ENCODE measurements around the gene CHGA. TPM values are rescaled to one million over a fixed set of nuclear protein-coding genes. Genes with fewer than 3 reads are reported as not detected.

Gene CHGA
- polyA plus RNA-seq, 4 donors, result 20.4 to 1,234 (median 106) TPM

DNA sequence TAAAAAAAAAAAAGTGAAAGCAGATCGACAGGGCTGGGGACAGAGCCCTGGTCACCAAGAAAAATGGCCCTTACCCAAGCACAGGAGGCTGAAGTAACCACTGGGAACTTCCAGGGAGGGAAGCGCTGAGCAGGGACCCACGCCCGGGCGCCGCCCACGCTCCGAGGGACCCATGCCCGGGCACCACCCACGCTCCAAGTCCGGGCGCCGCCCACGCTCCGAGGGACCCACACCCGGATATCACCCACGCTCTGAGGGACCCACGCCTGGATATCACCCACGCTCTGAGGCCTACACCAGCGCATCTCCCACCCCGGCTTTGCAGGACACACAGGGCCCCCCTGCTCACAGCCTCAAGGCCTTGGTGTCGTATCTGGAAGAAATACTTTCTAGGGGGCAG is 25.7 kb downstream of the CHGA start:
- WGBS, 3 donors, result 88 to 92% (median 91%) methylated on average over 22 of the region's 22 CpGs
- no peak overlapping the region for H3K27ac ChIP-seq (ENCODE audit: low read depth in 1 of 3, low read length in 2 of 3)
- FAIRE-seq (no peak), DNase-seq (no peak)
- H3K4me1 ChIP-seq (ENCODE audit: control insufficient read depth in 3 of 3, insufficient read depth in 2 of 3, low read depth in 1 of 3, low read length in 2 of 3), result no peaks in the 10 kb centered on the region
- no peak overlapping the region for H3K4me3 ChIP-seq (ENCODE audit: low read depth in 1 of 3, low read length in 3 of 3)
- no peaks in the 10 kb centered on the region for H3K9me3 ChIP-seq (ENCODE audit: control insufficient read depth in 2 of 2, insufficient read depth in 1 of 2, low read depth in 1 of 2, low read length in 1 of 2)
- peaks cover 17 to 100% (median 24%) of the 10 kb centered on the region in 3 donors for H3K36me3 ChIP-seq (ENCODE audit: control insufficient read depth in 3 of 3, insufficient read depth in 2 of 3, low read depth in 1 of 3, low read length in 3 of 3)
- no peaks in the 10 kb centered on the region for H3K27me3 ChIP-seq (ENCODE audit: control insufficient read depth in 3 of 3, insufficient read depth in 3 of 3, low read length in 3 of 3)

DNA sequence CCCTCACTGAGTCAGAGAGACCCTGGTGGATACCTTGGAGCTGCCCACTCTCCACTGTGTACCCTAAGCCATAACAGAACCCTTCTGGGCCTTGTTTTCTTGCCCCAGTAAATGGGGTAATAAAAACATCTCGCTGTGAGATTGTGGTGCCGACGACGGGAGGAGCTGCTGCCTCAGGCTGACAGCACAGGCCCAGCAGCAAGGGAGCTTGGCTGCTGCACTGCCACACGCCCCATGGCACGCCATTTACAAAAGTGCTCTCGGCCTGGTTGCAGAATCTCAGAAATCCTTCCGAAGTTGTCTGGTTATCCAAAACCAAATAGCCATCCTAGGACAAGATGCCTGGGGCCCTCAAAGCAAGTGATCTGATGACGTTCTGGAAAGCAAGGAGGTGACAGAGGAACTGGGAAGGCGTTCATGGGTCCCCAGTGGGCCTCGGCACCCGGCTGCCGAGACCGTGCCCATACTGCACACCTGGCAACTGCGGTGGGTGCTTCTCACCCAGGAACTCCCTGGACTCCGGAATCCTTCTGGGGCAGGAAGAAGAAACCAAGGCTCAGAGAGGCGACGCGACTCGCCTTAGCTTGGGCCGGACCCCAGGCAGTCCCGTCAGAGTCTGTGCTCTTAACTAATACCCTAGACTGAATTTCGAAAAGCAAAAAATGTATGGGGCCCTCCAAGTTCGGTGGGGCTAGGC is 26.7 kb downstream of the CHGA start:
- Histone ChIP-seq H3K4me1 (ENCODE audit: control insufficient read depth in 3 of 3, insufficient read depth in 2 of 3, low read depth in 1 of 3, low read length in 2 of 3) (no peaks in the 10 kb centered on the region), H3K27me3 (ENCODE audit: control insufficient read depth in 3 of 3, insufficient read depth in 3 of 3, low read length in 3 of 3) (no peaks in the 10 kb centered on the region), H3K36me3 (ENCODE audit: control insufficient read depth in 3 of 3, insufficient read depth in 2 of 3, low read depth in 1 of 3, low read length in 3 of 3) (peaks cover 14 to 100% (median 17%) of the 10 kb centered on the region in 3 donors), H3K9me3 (ENCODE audit: control insufficient read depth in 2 of 2, insufficient read depth in 1 of 2, low read depth in 1 of 2, low read length in 1 of 2) (no peaks in the 10 kb centered on the region), H3K27ac (ENCODE audit: low read depth in 1 of 3, low read length in 2 of 3) (no peak overlapping the region), H3K4me3 (ENCODE audit: low read depth in 1 of 3, low read length in 3 of 3) (no peak overlapping the region)
- 95 to 98% (median 95%) methylated on average over 24 of the region's 24 CpGs for WGBS, 3 donors
- DNase-seq (no peak), FAIRE-seq (no peak)

DNA sequence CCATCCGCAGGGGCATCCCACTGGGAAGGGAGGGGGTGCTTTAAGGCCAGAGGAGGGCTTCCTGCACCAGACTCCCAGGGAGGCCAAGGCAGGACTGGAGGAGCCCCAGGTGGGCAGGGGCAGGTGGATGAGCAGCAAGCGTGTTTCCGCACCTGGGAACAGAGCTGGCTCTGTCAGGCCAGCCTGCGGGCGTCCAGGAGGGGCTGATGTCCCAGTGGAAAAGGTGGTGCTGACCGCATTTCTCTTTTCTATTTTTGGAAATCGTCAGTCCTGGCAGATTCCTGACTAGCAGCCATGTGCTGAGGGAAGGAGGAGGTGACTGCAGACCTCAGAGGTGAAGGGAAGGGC is 27.2 kb downstream of the CHGA start:
- Histone ChIP-seq H3K4me3 (ENCODE audit: low read depth in 1 of 3, low read length in 3 of 3) (no peak overlapping the region), H3K27ac (ENCODE audit: low read depth in 1 of 3, low read length in 2 of 3) (no peak overlapping the region), H3K4me1 (ENCODE audit: control insufficient read depth in 3 of 3, insufficient read depth in 2 of 3, low read depth in 1 of 3, low read length in 2 of 3) (no peaks in the 10 kb centered on the region), H3K9me3 (ENCODE audit: control insufficient read depth in 2 of 2, insufficient read depth in 1 of 2, low read depth in 1 of 2, low read length in 1 of 2) (no peaks in the 10 kb centered on the region), H3K36me3 (ENCODE audit: control insufficient read depth in 3 of 3, insufficient read depth in 2 of 3, low read depth in 1 of 3, low read length in 3 of 3) (peaks cover 9 to 100% (median 13%) of the 10 kb centered on the region in 3 donors), H3K27me3 (ENCODE audit: control insufficient read depth in 3 of 3, insufficient read depth in 3 of 3, low read length in 3 of 3) (no peaks in the 10 kb centered on the region)
- FAIRE-seq (no peak), DNase-seq (no peak)
- WGBS, 3 donors, result 88 to 97% (median 89%) methylated on average over 7 of the region's 7 CpGs

DNA sequence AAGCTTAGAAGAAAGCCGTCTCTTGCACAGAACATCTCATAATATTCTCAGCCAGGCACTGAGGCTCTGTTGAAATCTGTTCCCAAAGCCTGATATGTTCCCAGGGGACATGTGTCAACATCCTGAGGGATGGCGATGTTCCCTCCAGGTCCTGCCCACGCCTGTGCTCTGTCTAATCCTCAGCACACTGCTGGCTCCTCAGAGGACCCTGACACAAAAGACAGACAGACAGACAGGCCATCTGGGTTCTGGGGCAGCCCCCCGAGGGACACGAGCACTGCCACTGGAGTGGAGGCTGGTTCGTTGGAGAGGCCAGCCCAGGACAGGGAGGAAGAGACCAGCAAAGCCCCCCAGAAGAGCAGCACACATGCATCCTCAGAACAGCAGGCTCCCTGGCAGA is 27.8 kb downstream of the CHGA start:
- peaks cover 9 to 100% (median 11%) of the 10 kb centered on the region in 3 donors for H3K36me3 ChIP-seq (ENCODE audit: control insufficient read depth in 3 of 3, insufficient read depth in 2 of 3, low read depth in 1 of 3, low read length in 3 of 3)
- DNase-seq (no peak), FAIRE-seq (no peak)
- WGBS, 3 donors, result 86 to 97% (median 93%) methylated on average over 6 of the region's 6 CpGs
- no peaks in the 10 kb centered on the region for H3K9me3 ChIP-seq (ENCODE audit: control insufficient read depth in 2 of 2, insufficient read depth in 1 of 2, low read depth in 1 of 2, low read length in 1 of 2)
- H3K27ac ChIP-seq (ENCODE audit: low read depth in 1 of 3, low read length in 2 of 3), result no peak overlapping the region
- H3K27me3 ChIP-seq (ENCODE audit: control insufficient read depth in 3 of 3, insufficient read depth in 3 of 3, low read length in 3 of 3), result no peaks in the 10 kb centered on the region
- no peak overlapping the region for H3K4me3 ChIP-seq (ENCODE audit: low read depth in 1 of 3, low read length in 3 of 3)
- H3K4me1 ChIP-seq (ENCODE audit: control insufficient read depth in 3 of 3, insufficient read depth in 2 of 3, low read depth in 1 of 3, low read length in 2 of 3), result no peaks in the 10 kb centered on the region

DNA sequence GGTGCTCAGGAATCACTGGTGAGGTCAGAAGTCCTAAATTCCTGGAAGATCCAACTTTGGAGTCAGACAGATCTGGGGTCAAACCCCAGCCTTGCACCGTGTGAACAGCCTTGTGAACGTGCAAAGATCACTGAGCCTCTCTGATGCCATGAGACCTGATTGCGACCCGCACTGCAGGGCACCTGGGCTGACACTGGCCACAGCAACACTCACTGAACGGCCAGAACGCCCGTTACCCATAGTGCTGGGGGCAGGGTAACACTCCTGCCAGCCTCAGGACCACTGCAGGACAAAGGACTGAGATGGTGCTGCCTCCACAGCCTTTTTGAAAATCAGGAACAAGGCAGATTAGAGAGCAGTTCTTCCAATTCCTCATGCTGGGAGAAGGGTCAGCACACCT is 28.3 kb downstream of the CHGA start:
- Histone ChIP-seq H3K27ac (ENCODE audit: low read depth in 1 of 3, low read length in 2 of 3) (no peak overlapping the region), H3K27me3 (ENCODE audit: control insufficient read depth in 3 of 3, insufficient read depth in 3 of 3, low read length in 3 of 3) (no peaks in the 10 kb centered on the region), H3K9me3 (ENCODE audit: control insufficient read depth in 2 of 2, insufficient read depth in 1 of 2, low read depth in 1 of 2, low read length in 1 of 2) (no peaks in the 10 kb centered on the region), H3K4me3 (ENCODE audit: low read depth in 1 of 3, low read length in 3 of 3) (no peak overlapping the region), H3K4me1 (ENCODE audit: control insufficient read depth in 3 of 3, insufficient read depth in 2 of 3, low read depth in 1 of 3, low read length in 2 of 3) (no peaks in the 10 kb centered on the region), H3K36me3 (ENCODE audit: control insufficient read depth in 3 of 3, insufficient read depth in 2 of 3, low read depth in 1 of 3, low read length in 3 of 3) (peaks cover 7 to 100% (median 10%) of the 10 kb centered on the region in 3 donors)
- 93 to 95% (median 94%) methylated on average over 7 of the region's 7 CpGs for WGBS, 3 donors
- DNase-seq (no peak), FAIRE-seq (no peak)

DNA sequence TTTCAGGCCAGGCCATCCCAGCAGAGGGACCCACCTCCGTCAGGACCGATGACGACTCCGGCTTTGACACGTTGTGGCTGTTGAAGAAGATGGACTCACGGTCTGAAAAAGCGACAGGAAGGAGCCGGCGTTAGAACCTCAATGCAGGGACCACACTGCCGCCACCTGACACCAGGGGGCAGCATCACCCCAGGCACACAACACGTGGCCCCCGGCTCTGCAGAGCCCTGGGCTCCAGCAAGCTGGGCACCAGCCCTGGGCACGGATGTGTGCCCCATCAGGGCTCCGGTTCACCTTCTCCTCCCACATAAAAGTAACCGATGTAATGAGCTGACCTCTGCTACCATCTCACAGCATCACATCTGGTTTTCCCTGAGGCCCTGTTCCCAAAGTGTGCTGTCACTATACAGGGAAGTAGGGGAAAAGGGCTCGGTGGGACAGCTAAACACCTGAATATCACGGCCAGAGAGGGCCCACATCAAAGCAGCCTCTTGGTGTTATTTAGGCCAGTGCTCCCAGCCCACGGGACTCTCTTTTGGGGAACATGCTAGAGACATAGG is 29.0 kb downstream of the CHGA start:
- no peaks in the 10 kb centered on the region for H3K9me3 ChIP-seq (ENCODE audit: control insufficient read depth in 2 of 2, insufficient read depth in 1 of 2, low read depth in 1 of 2, low read length in 1 of 2)
- H3K27ac ChIP-seq (ENCODE audit: low read depth in 1 of 3, low read length in 2 of 3), result no peak overlapping the region
- peaks cover 9 to 99% (median 10%) of the 10 kb centered on the region in 3 donors for H3K36me3 ChIP-seq (ENCODE audit: control insufficient read depth in 3 of 3, insufficient read depth in 2 of 3, low read depth in 1 of 3, low read length in 3 of 3)
- no peaks in the 10 kb centered on the region for H3K27me3 ChIP-seq (ENCODE audit: control insufficient read depth in 3 of 3, insufficient read depth in 3 of 3, low read length in 3 of 3)
- no peaks in the 10 kb centered on the region for H3K4me1 ChIP-seq (ENCODE audit: control insufficient read depth in 3 of 3, insufficient read depth in 2 of 3, low read depth in 1 of 3, low read length in 2 of 3)
- peak; percentile 72 to 85 for DNase-seq
- no peak overlapping the region for H3K4me3 ChIP-seq (ENCODE audit: low read depth in 1 of 3, low read length in 3 of 3)
- no peak for FAIRE-seq
- WGBS, 3 donors, result 16 to 19% (median 18%) methylated on average over 18 of the region's 18 CpGs

DNA sequence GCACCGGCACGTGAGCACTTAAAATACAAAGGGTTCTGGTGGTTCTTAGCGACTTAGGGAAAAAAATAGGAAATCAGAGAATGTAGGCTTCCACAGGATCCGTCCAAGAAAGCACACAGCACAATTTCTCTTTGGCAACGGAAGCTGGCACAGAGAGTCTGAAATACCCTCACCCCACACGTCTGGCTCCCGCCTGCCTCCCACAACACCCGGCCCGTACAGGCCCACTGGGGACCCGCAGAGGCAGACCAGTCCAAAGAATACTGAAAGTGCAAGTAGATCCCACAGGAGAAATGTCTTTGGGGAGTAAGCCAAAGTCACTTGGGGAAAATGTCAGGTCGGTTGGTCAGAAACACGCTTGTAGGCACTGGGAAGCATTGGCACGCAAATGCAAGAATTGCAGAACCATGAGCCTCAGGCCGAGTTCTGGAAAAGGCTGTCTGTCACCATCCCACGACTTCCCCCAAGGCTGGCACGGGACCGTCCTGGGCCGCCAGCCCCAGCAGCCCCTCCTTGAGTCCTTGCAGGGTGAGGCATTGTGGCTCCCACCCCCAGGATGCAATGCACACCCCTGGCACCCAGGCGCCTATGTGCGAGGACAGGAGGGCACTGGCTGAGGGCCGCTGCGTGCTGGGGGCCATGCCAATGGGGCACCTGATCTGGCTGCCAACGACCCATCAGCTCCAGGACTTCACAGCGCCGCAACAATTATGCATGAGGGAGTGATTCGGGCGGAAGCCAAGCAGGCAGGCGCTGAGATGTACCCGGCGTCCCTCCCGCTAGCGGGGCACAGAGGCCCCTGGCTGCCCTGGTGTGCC is 29.7 kb downstream of the CHGA start:
- H3K4me3 ChIP-seq (ENCODE audit: low read depth in 1 of 3, low read length in 3 of 3), result no peak overlapping the region
- no peaks in the 10 kb centered on the region for H3K4me1 ChIP-seq (ENCODE audit: control insufficient read depth in 3 of 3, insufficient read depth in 2 of 3, low read depth in 1 of 3, low read length in 2 of 3)
- H3K36me3 ChIP-seq (ENCODE audit: control insufficient read depth in 3 of 3, insufficient read depth in 2 of 3, low read depth in 1 of 3, low read length in 3 of 3), result peaks cover 10 to 99% (median 13%) of the 10 kb centered on the region in 3 donors
- H3K9me3 ChIP-seq (ENCODE audit: control insufficient read depth in 2 of 2, insufficient read depth in 1 of 2, low read depth in 1 of 2, low read length in 1 of 2), result no peaks in the 10 kb centered on the region
- FAIRE-seq (no peak), DNase-seq (no peak)
- H3K27me3 ChIP-seq (ENCODE audit: control insufficient read depth in 3 of 3, insufficient read depth in 3 of 3, low read length in 3 of 3), result no peaks in the 10 kb centered on the region
- 90 to 94% (median 93%) methylated on average over 32 of the region's 32 CpGs for whole genome bisulfite sequencing, 3 donors
- no peak overlapping the region for H3K27ac ChIP-seq (ENCODE audit: low read depth in 1 of 3, low read length in 2 of 3)

DNA sequence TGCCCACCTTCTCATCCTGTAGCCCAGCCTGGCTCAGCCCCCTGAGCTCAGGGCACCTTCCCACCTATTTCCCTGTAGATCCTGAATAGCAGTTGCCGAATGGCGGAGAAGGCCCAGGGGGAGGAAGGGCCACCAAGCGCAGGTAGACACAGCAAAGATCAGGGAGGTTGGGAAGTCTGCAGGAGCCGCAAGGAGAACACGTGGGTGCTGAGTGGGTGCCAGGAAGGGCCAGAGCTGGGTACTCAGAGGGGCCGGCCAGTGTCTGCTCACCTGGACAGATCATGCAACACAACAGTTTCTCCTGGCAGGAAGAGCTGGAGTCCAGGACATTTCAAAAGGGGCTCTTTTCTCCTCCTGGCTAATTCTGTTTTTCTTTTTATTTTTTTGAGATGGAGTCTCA is 30.6 kb downstream of the CHGA start:
- Histone ChIP-seq H3K27ac (ENCODE audit: low read depth in 1 of 3, low read length in 2 of 3) (no peak overlapping the region), H3K4me1 (ENCODE audit: control insufficient read depth in 3 of 3, insufficient read depth in 2 of 3, low read depth in 1 of 3, low read length in 2 of 3) (no peaks in the 10 kb centered on the region), H3K9me3 (ENCODE audit: control insufficient read depth in 2 of 2, insufficient read depth in 1 of 2, low read depth in 1 of 2, low read length in 1 of 2) (no peaks in the 10 kb centered on the region), H3K4me3 (ENCODE audit: low read depth in 1 of 3, low read length in 3 of 3) (no peak overlapping the region), H3K36me3 (ENCODE audit: control insufficient read depth in 3 of 3, insufficient read depth in 2 of 3, low read depth in 1 of 3, low read length in 3 of 3) (peaks cover 8 to 99% (median 13%) of the 10 kb centered on the region in 3 donors), H3K27me3 (ENCODE audit: control insufficient read depth in 3 of 3, insufficient read depth in 3 of 3, low read length in 3 of 3) (no peaks in the 10 kb centered on the region)
- no peak for FAIRE-seq
- 90 to 96% (median 93%) methylated on average over 6 of the region's 6 CpGs for WGBS, 3 donors
- no peak for DNase-seq
